ACC112 (cell line): ENCODE data around the gene PLAGL2.

Source experiments
- H2AFZ ChIP-seq: fragments of 200-600 bp; sonication (generic); one replicate; pipeline ENCODE4 v1.6.0; 2017; ENCODE audit warnings: antibody characterized with exemption, low read length; ENCODE audit not compliant: unreplicated experiment
- H3K27ac ChIP-seq: fragments of 200-600 bp; sonication (generic); 2 replicates; pipeline ENCODE4 v1.5.1; 2014; ENCODE audit warnings: low read depth, mild to moderate bottlenecking, antibody characterized with exemption, low read length, moderate library complexity
- H3K27me3 ChIP-seq: fragments of 200-600 bp; sonication (generic); 2 replicates; pipeline ENCODE4 v1.6.1; 2014; ENCODE audit warnings: mild to moderate bottlenecking, antibody characterized with exemption, low read length, moderate library complexity, mixed read lengths; ENCODE audit not compliant: insufficient read depth
- H3K36me3 ChIP-seq: fragments of 200-600 bp; sonication (generic); 2 replicates; pipeline ENCODE4 v1.6.1; 2016; ENCODE audit warnings: mild to moderate bottlenecking, antibody characterized with exemption, low read length, moderate library complexity, mixed read lengths; ENCODE audit not compliant: insufficient read depth
- H3K4me1 ChIP-seq: fragments of 200-600 bp; sonication (generic); one replicate; pipeline ENCODE4 v1.6.1; 2016; ENCODE audit warnings: low read length, mixed read lengths; ENCODE audit not compliant: insufficient read depth, unreplicated experiment, control insufficient read depth
- H3K4me3 ChIP-seq: fragments of 200-600 bp; sonication (generic); 2 replicates; pipeline ENCODE4 v1.5.1; 2014; ENCODE audit warnings: mild to moderate bottlenecking, low read depth, low read length
- H3K79me2 ChIP-seq: fragments of 200-600 bp; sonication (generic); one replicate; pipeline ENCODE4 v1.6.0; 2016; ENCODE audit warnings: low read length; ENCODE audit not compliant: control insufficient read depth, unreplicated experiment, insufficient read depth

PLAGL2 gene

DNA sequence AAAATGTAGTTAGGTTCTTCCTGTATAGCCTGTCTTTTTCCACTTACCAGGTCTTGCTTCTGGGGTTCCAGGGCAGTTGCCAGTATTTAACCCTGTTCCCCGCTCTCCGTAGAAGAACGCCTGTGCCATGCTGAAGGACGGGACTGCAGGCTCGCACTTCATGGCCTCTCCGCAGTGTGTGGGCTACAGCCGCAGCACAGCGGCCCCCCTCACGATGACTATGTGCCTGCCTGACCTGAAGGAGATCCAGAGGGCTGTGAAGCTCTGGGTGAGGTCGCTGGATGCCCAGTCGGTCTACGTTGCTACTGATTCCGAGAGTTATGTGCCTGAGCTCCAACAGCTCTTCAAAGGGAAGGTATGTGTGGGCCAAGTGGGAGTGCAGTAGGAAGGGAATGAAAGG, 23.2 kb upstream of the PLAGL2 start:
- Histone ChIP-seq H3K4me1 (no peaks in the 10 kb centered on the region), H3K27ac (no peak overlapping the region), H2AFZ (no peak overlapping the region), H3K27me3 (no peaks in the 10 kb centered on the region), H3K79me2 (no peaks in the 10 kb centered on the region), H3K4me3 (no peak overlapping the region), H3K36me3 (0 out of 2 replicates have a peak, but pooled peaks cover 21% of the 10 kb centered on the region)

DNA sequence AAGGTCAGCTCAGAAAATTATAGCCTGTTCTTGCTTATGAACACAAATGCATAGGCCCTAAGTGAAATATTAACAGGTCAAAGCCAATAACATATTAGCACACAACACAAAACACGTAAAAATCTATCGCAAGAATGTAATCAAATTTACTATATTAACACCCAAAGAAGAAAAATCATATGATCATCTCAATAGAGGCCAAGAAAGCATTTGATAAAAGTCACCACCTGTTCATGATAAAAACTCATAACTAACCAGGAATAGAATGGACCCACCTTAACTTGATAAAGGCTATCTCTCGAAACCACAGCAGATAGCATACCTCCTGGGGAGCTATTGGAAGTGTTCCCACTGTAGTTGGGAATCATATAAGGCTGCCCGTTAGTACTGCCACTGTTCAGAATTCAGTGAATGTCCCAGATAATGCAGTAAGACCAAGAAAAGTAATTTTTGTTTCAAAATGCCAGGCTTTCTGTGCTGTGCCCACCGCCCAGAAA, 21.8 kb upstream of the PLAGL2 start:
- Histone ChIP-seq H2AFZ (no peak overlapping the region), H3K79me2 (no peaks in the 10 kb centered on the region), H3K27ac (no peak overlapping the region), H3K4me3 (no peak overlapping the region), H3K36me3 (0 out of 2 replicates have a peak, but pooled peaks cover 21% of the 10 kb centered on the region), H3K4me1 (no peaks in the 10 kb centered on the region), H3K27me3 (no peaks in the 10 kb centered on the region)

GRCh38 chr20:32227744-32228688, 20.5 kb upstream of the PLAGL2 start:
- Histone ChIP-seq H3K4me3 (no peak overlapping the region), H2AFZ (no peak overlapping the region), H3K36me3 (0 out of 2 replicates have a peak, but pooled peaks cover 20% of the 10 kb centered on the region), H3K4me1 (no peaks in the 10 kb centered on the region), H3K27me3 (no peaks in the 10 kb centered on the region), H3K79me2 (no peaks in the 10 kb centered on the region), H3K27ac (no peak overlapping the region)

DNA sequence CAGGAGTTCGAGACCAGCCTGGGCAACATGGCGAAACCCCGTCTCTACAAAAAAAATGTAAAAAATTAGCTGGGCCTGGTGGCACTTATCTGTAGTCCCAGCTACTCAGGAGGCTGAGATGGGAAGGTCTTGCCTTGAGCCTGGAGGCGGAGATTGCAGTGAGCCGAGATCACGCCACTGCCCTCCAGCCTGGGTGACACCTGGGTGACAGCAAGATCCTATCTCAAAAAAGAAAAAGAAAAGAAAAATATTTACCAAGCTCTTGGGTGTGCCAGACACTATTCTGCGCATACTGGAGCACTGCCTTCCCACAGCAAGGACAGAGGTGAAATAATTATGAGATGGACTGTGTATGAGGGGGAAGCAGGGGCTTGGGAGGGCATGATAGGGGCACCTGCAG, 19.8 kb upstream of the PLAGL2 start:
- no peaks in the 10 kb centered on the region for H3K4me1 ChIP-seq
- no peaks in the 10 kb centered on the region for H3K27me3 ChIP-seq
- no peak overlapping the region for H3K4me3 ChIP-seq
- H3K36me3 ChIP-seq: 0 out of 2 replicates have a peak, but pooled peaks cover 20% of the 10 kb centered on the region
- no peak overlapping the region for H3K27ac ChIP-seq
- no peaks in the 10 kb centered on the region for H3K79me2 ChIP-seq
- no peak overlapping the region for H2AFZ ChIP-seq

DNA sequence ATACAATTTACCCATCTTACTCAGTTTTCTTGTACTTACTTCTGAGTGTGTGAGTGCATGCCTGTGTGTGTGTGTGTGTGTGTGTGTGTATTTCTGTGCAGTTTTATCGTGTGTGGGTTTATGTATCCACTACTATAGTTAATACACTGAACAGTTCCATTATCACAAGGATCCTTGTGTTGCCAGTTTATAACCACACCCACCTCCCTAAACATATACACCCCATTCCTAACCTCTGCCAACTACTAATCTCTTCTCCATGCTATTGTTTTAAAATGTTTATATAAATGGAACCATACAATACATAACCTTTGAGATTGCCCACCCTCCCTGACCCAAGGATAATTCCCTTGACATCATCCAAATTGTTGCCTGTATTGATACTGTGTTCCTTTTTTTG, 18.8 kb upstream of the PLAGL2 start:
- Histone ChIP-seq H3K36me3 (0 out of 2 replicates have a peak, but pooled peaks cover 16% of the 10 kb centered on the region), H3K4me1 (no peaks in the 10 kb centered on the region), H3K79me2 (no peaks in the 10 kb centered on the region), H2AFZ (no peak overlapping the region), H3K27me3 (no peaks in the 10 kb centered on the region), H3K27ac (no peak overlapping the region), H3K4me3 (no peak overlapping the region)

DNA sequence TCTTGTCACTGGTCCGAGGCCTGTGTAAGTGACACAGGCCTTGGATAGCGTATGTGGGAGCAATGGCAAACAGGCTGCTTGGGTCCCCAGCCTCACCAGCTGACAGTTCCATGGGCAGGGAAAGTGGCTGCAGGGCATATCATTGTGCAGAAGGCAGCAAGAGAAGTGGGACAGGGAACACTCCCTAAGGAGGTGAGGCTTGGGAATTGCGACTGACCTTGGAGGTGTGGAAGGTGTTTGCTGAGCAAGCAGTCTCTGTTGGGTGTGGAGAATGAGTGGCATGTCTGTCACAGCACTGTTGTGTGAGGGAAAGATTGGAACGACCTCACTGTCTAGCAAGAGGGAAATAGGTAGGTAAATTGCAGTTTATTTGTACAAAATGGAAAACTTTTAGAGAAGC, 16.9 kb upstream of the PLAGL2 start:
- Histone ChIP-seq H3K4me3 (no peak overlapping the region), H3K27me3 (no peaks in the 10 kb centered on the region), H3K79me2 (no peaks in the 10 kb centered on the region), H3K36me3 (peaks cover 19% of the 10 kb centered on the region), H2AFZ (no peak overlapping the region), H3K27ac (no peak overlapping the region), H3K4me1 (no peaks in the 10 kb centered on the region)

DNA sequence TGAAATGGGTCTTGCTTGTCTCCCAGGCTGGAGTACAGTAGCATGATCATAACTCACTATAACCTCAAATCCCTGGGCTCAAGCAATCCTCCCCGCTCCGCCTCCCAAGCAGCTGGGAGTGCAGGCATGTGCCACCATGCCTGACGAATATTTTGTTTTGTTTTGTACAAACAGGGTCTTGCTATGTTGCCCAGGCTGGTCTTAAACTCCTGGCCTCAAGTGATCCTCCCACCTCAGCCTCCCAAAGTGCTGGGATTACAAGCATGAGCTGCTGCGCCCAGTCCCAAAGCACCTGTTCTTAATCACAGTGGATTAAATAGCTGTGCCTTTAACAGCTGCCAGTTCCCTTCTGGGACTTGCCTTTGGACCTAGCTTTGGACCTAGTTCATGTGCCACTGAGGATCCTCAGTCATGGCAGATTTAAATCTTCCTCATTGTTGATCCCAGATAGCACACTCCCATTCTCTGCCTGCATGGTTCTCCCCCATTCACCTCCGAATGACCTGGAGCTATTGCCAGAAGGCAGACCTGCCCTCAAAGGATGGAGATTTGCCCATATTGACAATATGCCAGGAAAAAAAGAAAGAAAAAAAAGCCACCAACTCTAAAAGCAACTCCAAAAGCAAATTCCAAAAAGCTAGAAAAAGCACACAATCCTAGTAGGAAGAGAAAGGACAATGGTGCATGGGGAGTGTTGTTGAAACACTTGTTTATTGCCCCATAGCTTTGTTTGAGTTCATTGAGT, 10.8 kb upstream of the PLAGL2 start:
- Histone ChIP-seq H3K4me3 (no peak overlapping the region), H3K27ac (no peak overlapping the region), H3K79me2 (no peaks in the 10 kb centered on the region), H3K4me1 (no peaks in the 10 kb centered on the region), H3K27me3 (no peaks in the 10 kb centered on the region), H2AFZ (no peak overlapping the region), H3K36me3 (peaks cover 24% of the 10 kb centered on the region)

- H3K4me3 ChIP-seq: no peak overlapping the region
- H2AFZ ChIP-seq: no peak overlapping the region
- H3K27me3 ChIP-seq: no peaks in the 10 kb centered on the region
- no peaks in the 10 kb centered on the region for H3K4me1 ChIP-seq
- peaks cover 5% of the 10 kb centered on the region for H3K79me2 ChIP-seq
- peaks cover 13% of the 10 kb centered on the region for H3K36me3 ChIP-seq
- no peak overlapping the region for H3K27ac ChIP-seq
Observed at GRCh38 chr20:32216179-32217142, 8.9 kb upstream of the PLAGL2 start.

DNA sequence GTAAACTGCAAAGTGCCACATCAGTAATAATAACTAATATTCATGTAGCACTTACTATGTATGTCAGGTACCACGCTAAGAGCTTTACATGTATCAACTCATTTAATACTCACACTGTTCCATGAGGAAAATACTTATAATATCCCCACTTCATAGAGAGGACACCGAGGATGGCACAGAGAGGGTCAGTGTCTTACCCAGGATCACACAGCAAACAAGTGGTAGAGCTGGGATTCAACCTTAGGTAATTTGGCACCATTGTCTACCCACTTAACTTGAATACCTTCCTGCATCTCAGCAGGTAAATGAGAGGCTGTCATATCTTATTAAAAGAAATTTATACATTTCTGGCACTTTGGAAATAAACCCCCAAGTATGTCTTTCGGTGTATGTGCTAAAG, 8.2 kb upstream of the PLAGL2 start:
- H3K4me1 ChIP-seq: no peaks in the 10 kb centered on the region
- H2AFZ ChIP-seq: no peak overlapping the region
- H3K4me3 ChIP-seq: no peak overlapping the region
- no peaks in the 10 kb centered on the region for H3K27me3 ChIP-seq
- no peak overlapping the region for H3K27ac ChIP-seq
- peaks cover 8% of the 10 kb centered on the region for H3K36me3 ChIP-seq
- peaks cover 7% of the 10 kb centered on the region for H3K79me2 ChIP-seq

- peaks cover 2% of the 10 kb centered on the region for H3K4me1 ChIP-seq
- no peak overlapping the region for H2AFZ ChIP-seq
- H3K4me3 ChIP-seq: no peak overlapping the region
- H3K27ac ChIP-seq: no peak overlapping the region
- no peaks in the 10 kb centered on the region for H3K27me3 ChIP-seq
- peaks cover 8% of the 10 kb centered on the region for H3K36me3 ChIP-seq
- H3K79me2 ChIP-seq: peaks cover 11% of the 10 kb centered on the region
Observed at GRCh38 chr20:32215147-32215546, 7.6 kb upstream of the PLAGL2 start.
